Measurements from ENCODE around the gene MEI4. TPM values are rescaled to one million over a fixed set of nuclear protein-coding genes. Genes with fewer than 3 reads are reported as not detected.

MEI4 gene
- total and polyA plus RNA-seq, 2 of the 13 experiments (the other 11 are each of a cell fraction or from before 2014, with no cell fraction given) = not detected

GRCh38 chr6:77633993-77634715 lies 18.7 kb upstream of the MEI4 start:
- Histone ChIP-seq H2AFZ (ENCODE audit: low read length) (no peak overlapping the region), H3K4me1 (ENCODE audit: insufficient read depth, low read length) (no peaks in the 10 kb centered on the region), H3K36me3 (replicated peaks in 1 of 2; ENCODE audit: control insufficient read depth in 1 of 2, insufficient read depth in 2 of 2, low read length in 2 of 2) (no peaks in the 10 kb centered on the region), H3K4me2 (ENCODE audit: low read depth, low read length) (no peak overlapping the region), H3K79me2 (ENCODE audit: insufficient read depth, low read length) (no peaks in the 10 kb centered on the region), H3K9me3 (ENCODE audit: low read length) (no peaks in the 10 kb centered on the region), H3K4me3 (replicated peaks in 1 of 3; ENCODE audit: insufficient read depth in 1 of 3, low read depth in 2 of 3, low read length in 3 of 3) (no peak overlapping the region), H3K9ac (ENCODE audit: insufficient read depth, low read depth, low read length) (no peak overlapping the region), H3K27ac (ENCODE audit: extremely low read length, insufficient read depth, low read length) (no peak overlapping the region), H4K20me1 (ENCODE audit: insufficient read depth, low read length) (no peaks in the 10 kb centered on the region), H3K27me3 (ENCODE audit: control insufficient read depth in 1 of 2, insufficient read depth in 2 of 2, low read length in 2 of 2) (no peaks in the 10 kb centered on the region)
- intact Hi-C loops (cut with micrococcal nuclease; ENCODE audit: unreplicated experiment) = no loop called here
- in situ Hi-C loops (cut with HindIII; ENCODE audit: extremely low pct_ligation_motif_present, low pct_unique_long_range_greater_than_20kb) = no loop called here
- CTCF ChIA-PET (ENCODE audit: low intra/inter-chr PET ratio, low total read pairs) = no interaction called here
- WGBS (ENCODE audit: low lambda C conversion rate) = 0% methylated on average over 1 of the region's 1 CpG
- no peak for ATAC-seq
- POLR2A ChIA-PET = no interaction called here
- no peak for FAIRE-seq
- BruUV-seq (replicated peaks) = no TSS peak
- TF ChIP-seq ZNF468 (CRISPR knock-in tag; IDR thresholded peaks at IDR 0.05) (no peak), LBX2 (CRISPR knock-in tag; IDR thresholded peaks at IDR 0.05; ENCODE audit: borderline replicate concordance) (no peak), ZNF501 (CRISPR knock-in tag; IDR thresholded peaks at IDR 0.05) (no peak)
- DNase-seq (ENCODE audit: low spot score) = no peak

DNA sequence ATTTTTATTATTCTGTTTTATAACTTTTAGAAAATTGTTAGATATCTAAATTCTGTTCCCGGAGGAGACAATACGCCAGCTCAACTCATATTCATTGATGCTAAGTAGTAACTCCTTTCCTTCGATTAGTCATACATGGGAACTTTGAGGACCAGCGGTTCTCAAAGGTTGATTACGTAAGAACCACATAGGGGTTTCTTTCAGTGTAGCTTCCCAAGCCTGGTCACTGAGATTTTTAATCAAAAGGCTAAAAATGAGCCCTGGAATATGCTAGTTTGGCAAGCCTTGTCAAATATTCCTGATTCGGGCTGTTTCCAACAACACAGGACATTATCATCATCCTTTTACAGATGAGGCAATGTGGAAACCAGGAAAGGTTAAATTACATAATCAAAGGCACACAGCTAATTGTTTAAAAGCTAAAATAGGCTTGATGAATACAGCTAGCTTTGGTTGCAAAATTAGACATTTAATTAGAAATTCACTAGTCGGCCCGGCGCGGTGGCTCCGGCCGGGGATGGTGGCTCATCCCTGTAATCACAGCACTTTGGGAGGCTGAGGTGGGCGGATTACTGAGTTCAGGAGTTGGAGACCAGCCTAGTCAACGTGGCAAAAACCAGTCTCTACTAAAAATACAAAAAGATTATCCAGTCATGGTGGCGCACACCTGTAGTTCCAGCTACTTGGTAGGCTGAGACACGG lies 14.6 kb upstream of the MEI4 start:
- FAIRE-seq (no peak), DNase-seq (ENCODE audit: low spot score) (no peak), ATAC-seq (no peak)
- intact Hi-C loops (cut with micrococcal nuclease; ENCODE audit: unreplicated experiment) = no loop called here
- BruUV-seq (replicated peaks) = no TSS peak
- Histone ChIP-seq H3K27ac (ENCODE audit: extremely low read length, insufficient read depth, low read length) (no peak overlapping the region), H3K9ac (ENCODE audit: insufficient read depth, low read depth, low read length) (no peak overlapping the region), H3K27me3 (ENCODE audit: control insufficient read depth in 1 of 2, insufficient read depth in 2 of 2, low read length in 2 of 2) (no peaks in the 10 kb centered on the region), H3K9me3 (ENCODE audit: low read length) (no peaks in the 10 kb centered on the region), H2AFZ (ENCODE audit: low read length) (no peak overlapping the region), H3K4me1 (ENCODE audit: insufficient read depth, low read length) (no peaks in the 10 kb centered on the region), H4K20me1 (ENCODE audit: insufficient read depth, low read length) (no peaks in the 10 kb centered on the region), H3K4me3 (replicated peaks in 1 of 3; ENCODE audit: insufficient read depth in 1 of 3, low read depth in 2 of 3, low read length in 3 of 3) (no peak overlapping the region), H3K79me2 (ENCODE audit: insufficient read depth, low read length) (no peaks in the 10 kb centered on the region), H3K4me2 (ENCODE audit: low read depth, low read length) (no peak overlapping the region), H3K36me3 (replicated peaks in 1 of 2; ENCODE audit: control insufficient read depth in 1 of 2, insufficient read depth in 2 of 2, low read length in 2 of 2) (no peaks in the 10 kb centered on the region)
- in situ Hi-C loops (cut with HindIII; ENCODE audit: extremely low pct_ligation_motif_present, low pct_unique_long_range_greater_than_20kb) = no loop called here
- CTCF ChIA-PET (ENCODE audit: low intra/inter-chr PET ratio, low total read pairs) = no interaction called here
- WGBS (ENCODE audit: low lambda C conversion rate) = 61% methylated on average over 16 of the region's 16 CpGs
- no peak for TF ChIP-seq TGIF2 (CRISPR knock-in tag; IDR thresholded peaks at IDR 0.05)
- no peak for TF ChIP-seq CCAR2 (optimal IDR thresholded peaks at IDR 0.05; ENCODE audit: low read depth, low read length)
- no peak for TF ChIP-seq ZBTB26 (CRISPR knock-in tag; IDR thresholded peaks at IDR 0.05; ENCODE audit: borderline replicate concordance)
- TF ChIP-seq ZNF616 (CRISPR knock-in tag; IDR thresholded peaks at IDR 0.05; ENCODE audit: low read depth) = no peak
- TF ChIP-seq SMARCC2 (IDR thresholded peaks at IDR 0.05) = no peak
- TF ChIP-seq ZNF781 (CRISPR knock-in tag; IDR thresholded peaks at IDR 0.05; ENCODE audit: borderline replicate concordance, not compliant biosample characterization) = no peak
- no peak for TF ChIP-seq ZNF367 (CRISPR knock-in tag; IDR thresholded peaks at IDR 0.05; ENCODE audit: borderline replicate concordance)
- POLR2A ChIA-PET = no interaction called here

Data from HepG2 (cell line).